ENCODE results near the gene ESPN.

GRCh38 chr1:6494627-6495026 lies 70.1 kb downstream of the ESPN start:
- TF ChIP-seq CTCF (IDR thresholded peaks at IDR 0.05; ENCODE audit: insufficient read depth, low read depth, low read length) (no peak), EZH2 (IDR thresholded peaks at IDR 0.05; ENCODE audit: insufficient read depth, low read length) (no peak)
